ENCODE results near the gene TPBGL. TPM values are rescaled to one million over a fixed set of nuclear protein-coding genes. Genes with fewer than 3 reads are reported as not detected.
"Not testable (repeated sequence)": the region's sequence is repeated elsewhere in the genome, so short reads cannot be mapped to it uniquely, and the experiment has no call there.

The TPBGL gene
- total RNA-seq, 1 experiment from 2014 or later = not detected

DNA sequence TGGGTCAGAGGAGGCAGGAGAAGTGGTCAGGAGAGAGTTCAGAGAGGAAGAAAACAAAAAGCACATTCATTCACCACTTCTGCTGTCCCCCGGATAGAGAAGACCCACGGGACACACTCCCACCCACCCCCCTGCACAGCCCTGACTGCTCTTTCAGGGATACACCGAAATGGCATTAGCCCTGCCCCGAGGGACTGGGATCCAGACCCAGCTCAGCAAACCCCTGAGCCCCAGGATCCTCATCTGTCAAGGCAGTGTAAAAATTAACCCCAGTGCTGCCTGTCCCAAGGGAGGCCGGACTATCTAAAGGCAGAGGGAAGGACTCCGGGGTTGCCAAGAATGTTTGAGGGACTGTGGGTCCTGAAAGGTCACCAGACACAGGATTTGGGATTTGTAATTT lies 31.2 kb downstream of the TPBGL start:
- no peak for DNase-seq (ENCODE audit: low read depth)

DNA sequence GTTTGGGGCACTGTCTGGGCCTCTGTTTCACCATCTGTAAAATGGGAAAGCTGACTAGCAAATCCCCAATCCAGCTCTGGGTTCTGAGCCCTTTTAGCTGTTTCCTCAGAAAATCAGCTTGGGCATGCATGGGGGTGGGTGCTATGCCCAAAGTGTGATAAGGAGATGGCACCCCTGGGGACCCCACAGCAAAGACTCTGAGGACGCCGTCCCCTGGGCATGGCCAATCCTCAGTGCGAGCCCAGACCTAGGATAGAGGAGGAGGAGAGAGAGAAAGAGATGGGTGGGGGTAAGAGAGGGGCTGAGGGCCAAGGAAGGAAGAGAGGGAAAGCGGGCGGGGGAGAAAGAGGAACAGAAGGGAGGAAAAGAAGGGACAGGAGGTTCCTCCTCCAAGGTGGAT lies 31.8 kb downstream of the TPBGL start:
- no peak for DNase-seq (ENCODE audit: low read depth)

DNA sequence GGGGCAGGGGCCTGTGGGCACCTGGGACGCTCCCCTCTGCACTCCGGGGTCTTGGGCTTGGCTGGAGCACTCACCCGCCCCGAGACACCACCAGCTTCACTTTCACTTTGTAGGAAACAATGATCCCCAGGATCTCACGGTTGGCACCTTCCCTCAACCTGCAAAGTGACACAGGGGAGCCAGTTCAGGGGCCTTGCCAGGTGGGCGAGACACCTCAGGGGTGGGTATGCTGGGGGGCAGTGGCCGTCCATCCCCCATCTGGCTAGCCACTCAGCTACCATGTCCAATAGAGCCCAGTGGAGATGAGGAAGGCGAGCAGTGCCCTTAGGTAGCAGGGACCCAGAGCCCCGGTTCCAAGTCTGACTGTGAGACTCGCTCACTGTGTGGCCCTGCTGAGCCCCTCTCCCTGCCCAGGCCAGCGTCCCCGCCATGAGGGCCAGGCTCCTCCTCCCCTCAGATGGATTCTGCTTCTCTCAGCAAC lies 32.3 kb downstream of the TPBGL start:
- no peak for DNase-seq (ENCODE audit: low read depth)

DNA sequence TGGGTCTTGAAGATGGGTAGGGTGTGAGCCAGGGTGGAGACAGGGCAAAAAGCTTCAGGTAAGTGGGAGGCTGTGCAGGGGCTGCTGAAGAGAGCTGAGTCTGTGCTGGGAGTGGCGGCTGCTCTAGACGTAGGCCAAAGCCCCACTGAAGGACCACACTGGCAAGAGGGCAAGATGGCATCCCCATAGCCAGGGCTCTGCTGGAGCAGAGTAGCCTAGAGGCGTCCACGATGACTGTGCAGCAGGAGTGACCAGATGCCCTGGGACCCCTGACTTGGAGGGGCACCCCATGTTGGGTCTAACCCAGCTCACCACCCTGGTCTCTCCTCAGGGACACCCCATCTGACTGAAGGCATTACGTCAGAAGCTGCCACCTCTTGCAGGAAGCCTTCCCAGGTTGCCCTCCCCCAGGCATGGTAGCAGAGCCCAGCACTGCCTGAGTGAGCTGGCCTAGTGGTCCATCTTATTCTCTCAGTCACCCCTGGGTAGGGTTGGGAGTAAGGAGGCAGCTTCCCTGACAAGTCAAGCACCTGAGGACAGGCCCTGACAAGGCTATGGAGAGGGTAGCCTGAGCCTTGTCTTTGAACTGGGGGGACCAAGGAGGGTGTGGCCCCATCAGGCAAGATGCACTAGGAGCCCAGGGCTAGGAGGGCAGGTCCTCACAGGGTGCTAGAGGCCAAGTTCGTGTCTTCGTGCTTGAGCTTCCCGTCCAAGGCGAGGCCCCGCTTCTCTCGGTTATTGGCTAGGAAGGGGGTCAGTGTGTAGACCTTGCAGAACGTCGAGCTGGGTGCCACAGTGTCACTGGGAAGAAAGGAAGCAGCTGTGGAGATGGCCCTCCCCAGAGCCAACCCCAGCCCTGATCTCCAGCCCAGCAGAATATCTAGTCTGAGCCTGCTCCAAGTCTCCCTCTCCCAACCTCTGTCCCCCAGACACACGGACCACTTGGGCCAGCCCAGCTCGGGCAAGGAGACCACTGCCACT lies 33.1 kb downstream of the TPBGL start:
- no peak for DNase-seq (ENCODE audit: low read depth)

DNA sequence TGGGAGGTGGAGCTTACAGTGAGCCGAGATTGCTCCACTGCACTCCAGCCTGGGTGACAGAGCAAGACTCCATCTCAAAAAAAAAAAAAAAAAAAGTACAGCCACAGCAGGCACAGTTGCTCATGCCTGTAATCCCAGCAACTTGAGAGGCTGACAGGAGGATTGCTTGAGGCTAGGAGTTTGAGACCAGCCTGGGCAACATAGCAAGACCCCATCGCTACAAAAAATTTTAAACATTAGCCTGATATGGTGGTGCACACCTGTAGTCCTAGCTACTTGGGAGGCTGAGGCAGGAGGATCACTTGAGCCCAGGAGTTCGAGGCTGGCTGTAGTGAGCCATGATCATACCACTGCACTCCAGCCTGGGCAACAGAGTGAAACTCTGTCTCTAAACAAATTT lies 34.1 kb downstream of the TPBGL start:
- not testable (repeated sequence) for DNase-seq (ENCODE audit: low read depth)

DNA sequence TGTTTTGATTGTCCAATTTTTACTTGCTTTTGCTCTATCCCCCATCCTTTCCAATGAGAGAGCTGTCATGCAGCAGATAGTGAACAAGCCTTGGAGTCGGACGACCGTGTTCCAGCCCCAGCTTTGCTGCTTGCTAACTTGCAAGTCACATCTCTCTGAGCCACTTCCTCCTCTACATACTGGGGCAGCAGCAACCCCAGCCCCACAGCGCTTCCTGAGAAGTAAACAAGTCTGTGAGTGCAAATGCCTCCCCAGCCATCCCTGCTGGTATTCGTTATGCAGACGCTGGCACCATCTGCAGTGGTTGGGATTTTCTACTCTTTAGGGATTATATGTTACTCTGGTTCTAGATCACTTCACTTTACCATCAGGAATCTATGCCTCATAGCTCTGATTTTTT lies 35.0 kb downstream of the TPBGL start:
- DNase-seq (ENCODE audit: low read depth) = no peak

DNA sequence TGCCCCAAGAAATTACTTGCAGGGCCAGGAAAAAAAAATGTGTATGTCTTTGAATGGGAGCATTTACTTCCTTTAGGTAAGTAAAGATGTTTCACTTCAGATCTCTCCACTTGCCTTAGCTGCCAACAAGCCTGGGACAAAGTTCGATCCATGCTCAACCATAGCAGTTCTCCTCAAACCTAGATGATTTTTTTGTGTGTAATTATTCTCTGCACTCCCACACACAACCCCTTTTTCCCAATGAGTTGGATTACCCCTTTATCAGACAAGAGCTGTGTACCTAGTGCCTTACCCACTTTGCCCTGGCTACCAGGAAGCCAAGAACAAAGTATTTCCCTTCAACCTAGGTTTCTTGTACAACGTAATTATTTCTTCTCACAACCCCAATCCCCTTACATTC lies 35.6 kb downstream of the TPBGL start:
- DNase-seq (ENCODE audit: low read depth) = no peak

DNA sequence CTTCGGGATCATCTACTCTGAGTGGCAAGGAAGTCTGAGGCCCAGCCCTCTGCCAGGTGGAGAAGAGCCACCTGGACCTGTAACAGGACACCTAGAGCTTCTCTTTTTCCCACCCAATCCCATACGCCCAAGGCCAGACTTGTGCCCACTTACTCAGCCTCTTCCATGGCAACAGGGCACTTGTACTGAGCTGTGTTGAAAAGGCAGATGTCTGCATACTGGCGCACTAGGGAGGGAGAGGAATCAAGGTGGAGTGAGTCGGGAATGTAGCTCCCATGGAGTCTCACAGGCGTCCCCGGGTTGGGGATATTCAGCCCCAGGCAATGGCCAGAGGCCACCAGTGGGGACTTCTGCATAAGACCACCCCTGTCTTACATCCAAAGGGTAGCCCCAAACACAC lies 36.1 kb downstream of the TPBGL start:
- no peak for DNase-seq (ENCODE audit: low read depth)

DNA sequence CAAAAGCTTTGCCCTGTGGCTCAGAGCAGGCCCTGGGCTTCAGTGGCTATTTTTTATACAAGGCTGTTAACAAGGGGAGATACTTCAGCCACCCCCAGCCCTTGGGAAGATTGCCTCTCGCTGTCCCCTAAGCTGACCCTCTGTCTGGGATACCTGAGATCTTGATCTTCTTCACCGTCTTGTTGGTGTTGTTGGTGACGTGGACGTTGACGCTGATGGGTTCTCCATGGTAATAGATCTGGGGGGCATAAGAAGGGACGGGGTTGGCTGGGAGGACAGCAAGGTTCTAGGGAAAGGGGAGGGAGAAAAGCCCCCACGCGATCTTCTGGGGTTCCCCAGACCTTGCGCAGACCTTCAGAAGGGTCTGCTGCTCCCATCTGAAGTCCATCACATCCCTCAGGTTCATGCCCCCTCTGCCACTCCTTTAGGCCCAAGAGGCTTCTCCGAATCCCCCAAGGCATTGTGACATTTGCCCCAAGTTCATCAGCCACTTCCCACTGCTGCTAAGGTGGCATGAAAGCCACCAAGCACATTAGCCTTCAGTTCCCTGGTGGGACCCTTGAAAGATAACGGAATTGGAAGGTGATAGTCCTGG lies 36.7 kb downstream of the TPBGL start:
- DNase-seq (ENCODE audit: low read depth) = no peak

DNA sequence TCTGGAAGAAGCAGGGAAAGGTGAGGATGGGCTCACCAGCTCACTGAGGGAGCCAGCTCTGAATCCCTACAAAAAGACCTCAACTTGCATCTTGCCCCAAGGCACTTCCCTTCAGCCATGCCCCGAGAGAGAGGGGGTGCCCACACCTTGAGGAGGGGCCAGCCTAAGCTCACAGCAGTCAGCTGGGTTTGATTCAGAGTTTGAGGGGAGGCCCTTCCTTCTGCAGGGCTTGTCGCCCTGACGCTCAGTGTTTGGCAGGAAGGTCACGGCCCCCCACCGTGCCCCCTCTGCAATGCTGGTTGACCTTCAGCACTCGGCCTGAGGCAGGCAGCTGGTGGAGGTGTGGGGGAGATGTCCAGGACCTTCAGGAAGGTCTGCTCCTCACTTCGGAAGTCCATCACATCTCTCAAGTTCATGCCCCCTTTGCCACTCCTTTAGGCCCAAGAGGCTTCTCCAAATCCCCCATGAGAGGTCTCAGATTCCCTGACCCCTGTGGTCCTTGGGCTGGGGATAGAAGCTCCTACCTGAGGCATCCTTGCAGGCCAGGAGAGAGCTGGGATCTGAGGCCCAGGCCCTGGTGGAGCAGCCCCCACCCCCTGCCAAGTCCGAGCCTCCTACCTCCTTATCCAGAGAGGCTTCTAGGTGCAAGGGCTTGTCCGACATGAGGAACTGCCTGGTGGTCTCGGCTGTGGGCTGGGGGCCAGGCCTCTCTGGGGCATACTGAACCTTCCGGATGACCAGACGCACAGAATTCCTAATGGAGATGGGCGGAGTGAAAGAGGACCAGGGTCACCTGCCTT lies 37.6 kb downstream of the TPBGL start:
- DNase-seq (ENCODE audit: low read depth) = no peak

DNA sequence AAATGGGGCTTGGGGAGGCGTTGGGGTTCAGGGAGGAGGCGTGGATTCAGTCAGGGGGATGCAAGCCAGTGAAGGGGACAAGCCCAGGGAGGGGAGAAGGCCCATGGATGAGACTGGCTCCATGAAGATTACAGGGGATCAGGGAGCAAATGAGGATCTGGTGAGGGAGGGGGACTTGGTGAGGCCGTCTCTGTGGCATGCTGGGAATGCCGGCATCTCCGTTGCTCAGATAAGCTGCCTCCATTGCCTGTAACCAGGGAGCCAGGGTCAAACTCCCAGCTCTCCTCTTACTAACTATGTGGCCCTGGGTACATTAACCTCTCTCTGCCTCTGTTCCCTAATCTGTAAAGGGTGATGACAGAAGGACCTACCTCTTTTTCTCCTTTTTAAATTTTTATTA lies 38.7 kb downstream of the TPBGL start:
- DNase-seq (ENCODE audit: low read depth) = no peak

DNA sequence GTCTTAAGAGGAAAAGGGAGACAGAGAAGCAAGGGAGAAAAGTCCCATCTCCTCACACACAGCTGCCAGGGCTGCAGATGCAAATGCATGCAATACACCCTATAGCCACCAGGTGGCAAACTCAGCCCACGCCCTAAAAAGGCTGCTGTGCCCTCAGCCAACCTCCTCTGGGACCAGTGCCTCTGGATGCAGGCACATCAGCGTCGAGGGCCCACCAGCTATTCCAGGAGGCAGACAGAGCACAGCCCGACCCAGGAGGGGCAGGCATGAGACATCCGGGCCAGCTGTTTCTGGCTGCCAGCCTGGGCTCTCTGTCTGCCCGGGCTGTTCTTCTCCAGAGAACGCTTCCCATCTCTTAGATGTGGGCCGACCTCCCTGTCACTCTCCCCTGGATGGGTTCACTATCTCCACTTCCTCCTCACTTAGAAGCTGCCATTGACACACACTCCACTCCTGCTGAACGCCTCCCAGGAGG lies 39.7 kb downstream of the TPBGL start:
- peak; percentile 68 for DNase-seq (ENCODE audit: low read depth)

DNA sequence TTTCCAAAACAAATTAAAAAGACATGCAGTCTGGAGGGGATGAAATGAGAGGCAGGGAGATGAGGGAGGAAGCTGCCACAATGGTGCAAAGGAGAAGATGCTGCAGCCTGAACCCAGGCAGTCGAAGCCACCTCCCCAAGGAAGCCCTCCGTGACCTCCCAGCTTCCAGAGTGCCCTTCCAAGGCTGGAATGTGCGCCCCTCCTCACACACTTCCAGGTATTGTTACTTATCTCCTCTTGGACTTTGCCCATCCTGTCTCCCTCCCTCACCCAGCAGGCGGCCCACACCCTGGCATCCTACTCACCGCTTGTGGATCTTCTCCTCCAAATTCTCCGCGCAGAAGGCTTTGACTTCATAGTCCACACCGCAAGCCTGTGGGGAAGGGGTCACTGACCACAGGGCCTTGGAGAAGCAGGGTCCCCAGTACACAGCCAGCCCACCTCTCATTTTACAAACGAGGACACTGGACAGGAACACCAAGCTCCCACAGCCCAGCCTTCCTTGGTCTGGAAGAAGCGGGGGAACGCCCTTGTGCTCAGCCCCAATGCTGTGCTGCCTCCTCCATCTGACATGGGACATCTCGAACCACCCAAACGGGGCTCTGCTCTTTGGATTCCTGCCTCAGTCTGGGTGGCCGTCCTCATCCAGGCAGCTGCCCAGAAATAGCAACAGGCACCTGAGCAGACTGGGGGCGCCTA lies 40.3 kb downstream of the TPBGL start:
- no peak for DNase-seq (ENCODE audit: low read depth)

DNA sequence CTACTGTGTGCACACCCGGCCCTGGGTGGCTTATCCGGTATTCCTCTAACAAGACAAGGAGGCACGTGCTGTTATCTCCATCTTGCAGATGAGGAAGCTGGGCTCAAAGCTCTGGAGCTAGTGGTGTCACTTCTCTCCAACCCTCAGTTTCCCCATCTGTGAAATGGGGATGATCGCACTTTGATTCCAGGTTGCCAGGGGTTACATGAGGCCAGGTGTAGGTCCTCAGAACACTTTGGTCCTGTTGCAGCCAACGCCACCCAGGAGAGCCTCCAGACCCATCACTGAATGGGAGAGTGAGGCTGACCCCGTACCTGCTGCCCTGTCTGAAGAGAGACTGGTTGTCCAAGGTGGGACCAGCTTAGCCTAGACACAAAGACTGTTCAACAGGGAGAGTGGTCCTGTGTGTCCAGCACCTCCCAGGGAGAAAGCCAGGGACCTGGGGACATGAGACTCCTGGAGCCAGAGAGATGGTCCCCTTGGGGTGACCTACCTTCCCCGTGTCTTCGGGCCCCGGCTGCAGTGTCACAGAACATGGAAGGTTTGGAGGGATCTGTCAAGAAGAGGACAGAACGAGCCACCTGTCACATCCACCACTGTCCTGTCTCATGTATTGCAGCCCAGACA lies 41.0 kb downstream of the TPBGL start:
- no peak for DNase-seq (ENCODE audit: low read depth)

DNA sequence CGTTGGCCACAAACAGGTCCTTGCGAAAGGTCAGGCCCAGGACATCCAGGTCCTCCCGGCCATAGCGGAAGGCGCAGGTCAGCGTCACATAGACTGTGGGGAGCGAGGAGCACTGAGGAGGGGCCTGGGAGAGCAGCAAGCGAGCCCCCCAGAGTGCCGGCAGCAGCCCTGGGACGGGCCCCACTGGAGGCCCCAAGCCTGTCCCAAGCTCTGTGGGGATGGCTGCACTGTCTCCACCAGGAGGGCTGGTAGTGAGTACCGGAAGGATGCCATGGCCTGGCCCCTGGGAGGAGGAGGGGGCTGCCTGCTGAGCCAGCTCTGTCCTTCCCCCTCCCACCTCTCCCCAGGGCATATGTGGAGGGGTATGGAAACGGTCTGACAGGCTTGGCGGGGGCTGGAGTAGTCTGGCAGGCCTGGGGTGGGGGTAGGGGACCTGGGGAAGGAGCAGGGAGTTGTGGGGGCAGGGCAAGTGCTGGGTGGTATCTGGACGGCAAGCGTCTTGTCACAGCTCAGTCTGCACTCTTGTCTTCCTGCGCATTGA lies 42.9 kb downstream of the TPBGL start:
- no peak for DNase-seq (ENCODE audit: low read depth)

DNA sequence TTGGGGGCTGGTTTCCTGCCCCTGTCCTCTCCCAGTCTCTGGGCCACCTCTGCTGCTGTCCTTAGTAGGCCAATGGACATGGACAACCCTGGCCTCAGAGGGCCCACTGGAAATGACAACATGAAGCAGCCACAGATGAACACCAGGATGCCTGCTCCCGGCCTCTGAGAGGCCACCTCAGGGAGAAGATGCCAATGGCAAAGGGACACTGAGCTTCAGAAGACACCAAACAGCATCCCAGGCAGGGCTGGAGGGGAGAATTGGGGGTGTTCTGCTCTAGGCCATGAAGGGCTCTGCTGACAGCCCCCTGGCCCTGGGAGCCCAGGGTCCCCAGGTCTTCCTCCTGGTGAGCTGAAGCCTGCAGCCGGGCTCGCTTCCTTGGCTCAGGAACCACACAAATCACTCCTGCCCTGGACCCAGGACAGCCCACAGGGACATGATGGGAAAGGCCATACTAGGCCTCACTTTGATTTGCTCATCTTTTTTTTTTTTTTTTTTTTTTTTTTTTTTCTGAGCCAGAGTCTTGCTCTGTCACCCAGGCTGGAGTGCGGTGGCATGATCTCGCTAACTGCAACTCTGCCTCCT lies 45.3 kb downstream of the TPBGL start:
- DNase-seq (ENCODE audit: low read depth) = no peak

DNA sequence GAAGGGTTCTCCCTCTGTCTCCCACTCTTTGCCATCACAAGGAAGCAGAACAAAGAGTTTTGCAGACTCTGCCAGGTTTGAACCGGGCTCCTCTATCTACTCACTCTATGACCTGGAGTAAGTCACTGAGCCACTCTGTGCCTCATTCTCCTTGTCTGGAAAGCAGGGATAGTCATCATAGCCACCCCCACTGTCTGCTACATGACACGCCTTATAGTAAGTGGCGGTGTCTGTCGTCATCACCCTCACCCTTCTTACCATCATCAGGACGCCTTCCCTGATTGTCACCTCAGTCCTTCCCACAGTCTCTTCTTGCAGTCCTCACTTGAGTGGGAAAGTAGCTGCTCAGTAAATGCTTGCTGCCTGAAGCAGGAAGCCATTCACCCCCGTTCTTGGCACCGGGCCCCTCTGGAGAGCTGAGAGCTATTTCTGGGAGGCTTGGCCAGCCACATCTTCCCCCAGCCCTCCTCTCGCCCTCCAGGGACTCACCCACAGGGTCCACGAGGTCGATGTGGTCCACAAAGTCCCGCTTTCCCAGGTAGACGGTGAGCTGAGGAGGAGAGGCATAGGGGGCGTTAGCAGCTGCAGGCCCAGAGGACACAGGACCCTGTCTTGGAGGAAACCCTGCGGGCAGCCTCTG lies 46.4 kb downstream of the TPBGL start:
- no peak for DNase-seq (ENCODE audit: low read depth)

DNA sequence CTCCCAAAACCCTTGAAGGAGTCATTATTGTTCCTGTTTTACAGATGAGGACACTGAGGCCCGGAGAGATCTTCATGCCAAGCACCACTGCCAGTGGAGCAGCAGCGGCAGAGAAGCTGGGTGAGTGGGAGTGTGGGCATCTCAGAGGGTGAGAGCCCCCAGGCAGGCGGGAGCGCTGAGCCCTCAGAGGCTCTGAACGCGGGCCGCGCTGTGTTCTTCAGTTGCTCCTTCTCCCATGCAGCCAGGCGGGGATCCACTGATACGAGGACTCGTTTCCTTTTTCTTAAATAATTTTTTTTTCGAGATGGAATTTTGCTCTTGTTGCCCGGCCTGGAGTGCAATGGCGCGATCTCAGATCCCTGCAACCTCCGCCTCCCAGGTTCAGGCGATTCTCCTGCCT lies 47.0 kb downstream of the TPBGL start:
- DNase-seq (ENCODE audit: low read depth) = no peak

DNA sequence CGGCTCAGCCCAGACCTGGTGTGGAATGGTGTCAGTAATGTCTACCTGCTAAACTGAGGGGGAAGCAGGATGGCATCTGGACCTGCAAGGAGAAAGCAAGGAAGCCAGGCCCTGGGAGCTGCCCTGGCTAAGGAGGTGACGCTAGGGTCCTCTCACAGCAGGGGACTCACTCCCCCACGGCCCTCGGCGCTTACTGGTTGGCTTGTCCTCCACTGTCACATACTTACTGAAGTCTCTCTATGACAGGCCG lies 48.9 kb downstream of the TPBGL start:
- no peak for DNase-seq (ENCODE audit: low read depth)

DNA sequence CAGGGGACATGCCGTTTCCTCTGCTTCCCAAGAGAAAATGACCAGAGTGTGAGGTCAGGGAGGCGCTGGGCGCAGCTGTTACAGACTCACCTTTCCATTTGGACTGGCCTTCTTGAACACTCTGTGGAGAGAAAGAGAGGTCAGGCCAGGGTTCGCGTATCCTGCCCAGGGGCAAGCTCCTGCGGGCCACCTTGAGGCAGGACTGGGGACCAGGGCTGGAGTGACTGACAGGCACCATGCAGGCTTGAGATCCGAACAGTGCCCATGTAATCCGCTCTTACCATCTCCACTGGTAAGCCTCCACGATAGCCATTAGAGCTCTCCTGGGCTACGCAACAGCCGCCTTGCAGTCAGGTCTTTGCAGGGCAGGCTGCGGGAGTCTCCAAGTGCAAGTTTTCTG lies 49.3 kb downstream of the TPBGL start:
- DNase-seq (ENCODE audit: low read depth) = no peak

Measured in Daoy (cell line).